ENCODE data around the gene FBXL17. TPM values are rescaled to one million over a fixed set of nuclear protein-coding genes. Genes with fewer than 3 reads are reported as not detected.

FBXL17 gene
- total and polyA plus RNA-seq, 7 donors, result 6.2 to 36.1 (median 30.3) TPM

- TF ChIP-seq CTCF (IDR thresholded peaks at IDR 0.05), result no peak
- DNase-seq (no peak), ATAC-seq (no peak)
- intact Hi-C loops (cut with DNase I), result no loop called here
- Histone ChIP-seq H3K27me3 (ENCODE audit: insufficient read depth in 3 of 3, low read length in 2 of 3) (no peaks in the 10 kb centered on the region), H3K27ac (no peak overlapping the region), H3K4me1 (peaks cover 12% of the 10 kb centered on the region), H3K36me3 (ENCODE audit: insufficient read depth in 1 of 2, low read depth in 1 of 2) (no peaks in the 10 kb centered on the region), H3K4me3 (no peak overlapping the region), H3K9me3 (no peaks in the 10 kb centered on the region)
- 77 to 78% (median 77%) methylated on average over 6 of the region's 6 CpGs for WGBS, 3 donors
Measured at GRCh38 chr5:108061941-108062340, 320.0 kb downstream of the FBXL17 start.

GRCh38 chr5:108060340-108060739, 321.6 kb downstream of the FBXL17 start:
- no peaks in the 10 kb centered on the region for H3K27me3 ChIP-seq (ENCODE audit: insufficient read depth in 3 of 3, low read length in 2 of 3)
- peaks cover 12% of the 10 kb centered on the region for H3K4me1 ChIP-seq
- no peaks in the 10 kb centered on the region for H3K36me3 ChIP-seq (ENCODE audit: insufficient read depth in 1 of 2, low read depth in 1 of 2)
- intact Hi-C loops (cut with DNase I), result no loop called here
- no peak for TF ChIP-seq CTCF (IDR thresholded peaks at IDR 0.05)
- no peak for DNase-seq
- H3K9me3 ChIP-seq, result no peaks in the 10 kb centered on the region
- H3K27ac ChIP-seq, result no peak overlapping the region
- H3K4me3 ChIP-seq, result no peak overlapping the region
- no peak for ATAC-seq

- no peak overlapping the region for H3K27ac ChIP-seq
- DNase-seq (no peak), ATAC-seq (peak in 1 of 4 donors; percentile 62)
- no peaks in the 10 kb centered on the region for H3K27me3 ChIP-seq (ENCODE audit: insufficient read depth in 3 of 3, low read length in 2 of 3)
- peaks cover 12% of the 10 kb centered on the region for H3K4me1 ChIP-seq
- no peaks in the 10 kb centered on the region for H3K9me3 ChIP-seq
- intact Hi-C loops (cut with DNase I), result no loop called here
- 95 to 97% (median 96%) methylated on average over 3 of the region's 3 CpGs for WGBS, 3 donors
- no peaks in the 10 kb centered on the region for H3K36me3 ChIP-seq (ENCODE audit: insufficient read depth in 1 of 2, low read depth in 1 of 2)
- no peak overlapping the region for H3K4me3 ChIP-seq
- TF ChIP-seq CTCF (IDR thresholded peaks at IDR 0.05), result no peak
Measured at GRCh38 chr5:108059334-108059733, 322.6 kb downstream of the FBXL17 start.

- TF ChIP-seq CTCF (IDR thresholded peaks at IDR 0.05), result no peak
- Histone ChIP-seq H3K9me3 (peaks cover 7% of the 10 kb centered on the region), H3K4me3 (no peak overlapping the region), H3K27me3 (ENCODE audit: insufficient read depth in 3 of 3, low read length in 2 of 3) (no peaks in the 10 kb centered on the region), H3K27ac (no peak overlapping the region), H3K4me1 (no peaks in the 10 kb centered on the region), H3K36me3 (ENCODE audit: insufficient read depth in 1 of 2, low read depth in 1 of 2) (no peaks in the 10 kb centered on the region)
- DNase-seq (no peak), ATAC-seq (no peak)
- intact Hi-C loops (cut with DNase I), result no loop called here
Measured at GRCh38 chr5:108054349-108054748, 327.5 kb downstream of the FBXL17 start.

- peak in 1 of 2 donors; percentile 31 for DNase-seq
- 86 to 90% (median 90%) methylated on average over 13 of the region's 13 CpGs for WGBS, 3 donors
- Histone ChIP-seq H3K36me3 (ENCODE audit: insufficient read depth in 1 of 2, low read depth in 1 of 2) (no peaks in the 10 kb centered on the region), H3K27ac (no peak overlapping the region), H3K27me3 (ENCODE audit: insufficient read depth in 3 of 3, low read length in 2 of 3) (no peaks in the 10 kb centered on the region), H3K4me1 (no peaks in the 10 kb centered on the region), H3K4me3 (no peak overlapping the region), H3K9me3 (no peaks in the 10 kb centered on the region)
- intact Hi-C loops (cut with DNase I), result no loop called here
- ATAC-seq, result no peak
- no peak for TF ChIP-seq CTCF (IDR thresholded peaks at IDR 0.05)
Measured at GRCh38 chr5:108046955-108047670, 334.8 kb downstream of the FBXL17 start.

Measured in psoas muscle (tissue), 8 donors.